GM18505 (cell line): ENCODE data around the gene PRPS1.
"Not testable (repeated sequence)": the region's sequence is repeated elsewhere in the genome, so short reads cannot be mapped to it uniquely, and the experiment has no call there.

Experiments
- ATAC-seq: cut with Tn5 transposase; IDR thresholded peaks from one replicate; pipeline ENCODE4 v1.9.1; 2021; ENCODE audit not compliant: unreplicated experiment
- POLR2A ChIP-seq: IDR thresholded peaks from 4 replicates; pipeline ENCODE4 v1.6.1; 2011; ENCODE audit warnings: borderline replicate concordance; ENCODE audit not compliant: insufficient read depth, insufficient read length; ENCODE audit errors: extremely low read depth

PRPS1 gene

GRCh38 chrX:107627838-107628661 is at the start of gene PRPS1:
PRPS1 (plus strand) TSS chrX:107628510; CDS start chrX:107628629, 119 bp downstream.
- peak; percentile 64 for TF ChIP-seq POLR2A
- ATAC-seq, result peak; percentile 99

DNA sequence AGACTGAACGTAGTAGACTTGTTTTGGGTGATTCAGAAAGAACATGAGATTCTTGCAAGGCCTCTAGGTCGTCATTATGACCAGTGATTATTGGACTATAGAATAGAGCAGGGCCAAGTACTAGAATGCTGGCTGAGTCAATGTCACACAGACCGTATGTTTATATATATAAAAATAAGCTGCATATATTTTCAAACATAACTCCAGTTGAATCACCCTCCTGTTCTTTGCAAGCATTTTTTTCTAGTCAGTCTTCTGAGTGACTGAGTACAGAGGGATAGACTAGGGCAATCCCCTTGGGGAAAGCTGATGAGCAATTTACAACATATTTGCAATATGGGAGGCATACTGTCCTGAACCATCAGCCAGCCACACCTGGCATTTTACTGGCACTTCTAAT is 48.4 kb upstream of the PRPS1 start:
- no peak for ATAC-seq

DNA sequence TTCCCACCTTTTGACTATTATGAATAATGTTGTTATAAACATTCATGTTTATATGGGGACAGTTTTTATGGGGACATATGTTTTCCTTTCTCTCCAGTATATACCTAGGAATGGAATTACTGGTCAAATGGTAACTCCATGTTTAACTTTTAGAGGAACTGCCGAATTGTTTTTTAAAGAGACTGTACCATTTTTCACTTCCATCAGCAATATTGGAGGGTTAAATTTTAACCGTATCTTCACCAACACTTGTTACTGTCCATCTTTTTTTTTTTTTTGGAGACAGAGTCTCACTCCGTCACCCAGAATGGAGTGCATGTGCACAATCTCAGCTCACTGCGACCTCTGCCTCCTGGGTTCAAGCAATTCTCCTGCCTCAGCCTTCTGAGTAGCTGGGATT is 46.4 kb upstream of the PRPS1 start:
- TF ChIP-seq POLR2A, result no peak
- ATAC-seq, result no peak

More for the DNA sequence above, 48.4 kb upstream of the PRPS1 start:
- no peak for TF ChIP-seq POLR2A

GRCh38 chrX:107589243-107589642 is 39.1 kb upstream of the PRPS1 start:
- TF ChIP-seq POLR2A, result no peak

GRCh38 chrX:107596651-107597050 is 31.7 kb upstream of the PRPS1 start:
- no peak for ATAC-seq
- TF ChIP-seq POLR2A, result no peak

More at GRCh38 chrX:107589243-107589642, 39.1 kb upstream of the PRPS1 start:
- no peak for ATAC-seq

- ATAC-seq, result no peak
- no peak for TF ChIP-seq POLR2A
These were observed 31.0 kb upstream of the PRPS1 start for GRCh38 chrX:107597264-107597663.

DNA sequence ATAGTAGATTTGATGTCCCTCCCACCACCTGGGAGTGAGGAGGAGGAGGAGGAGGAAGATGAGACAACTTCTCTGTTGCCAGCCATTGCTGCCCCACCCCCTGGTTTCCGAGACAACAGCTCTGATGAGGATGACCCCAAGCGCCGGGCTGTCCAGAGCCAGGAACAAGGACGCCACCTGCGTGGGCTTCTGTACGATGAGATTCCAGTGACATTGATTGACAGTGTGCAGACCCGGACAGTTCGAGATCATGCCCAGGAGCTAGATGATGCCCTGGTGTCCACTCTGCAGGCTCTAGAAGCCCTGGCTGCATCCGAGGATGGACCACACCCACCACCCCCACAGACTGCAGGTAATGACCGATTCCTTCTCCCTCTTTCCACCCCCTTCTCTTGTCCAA is 30.5 kb upstream of the PRPS1 start:
- TF ChIP-seq POLR2A, result no peak
- ATAC-seq, result no peak

DNA sequence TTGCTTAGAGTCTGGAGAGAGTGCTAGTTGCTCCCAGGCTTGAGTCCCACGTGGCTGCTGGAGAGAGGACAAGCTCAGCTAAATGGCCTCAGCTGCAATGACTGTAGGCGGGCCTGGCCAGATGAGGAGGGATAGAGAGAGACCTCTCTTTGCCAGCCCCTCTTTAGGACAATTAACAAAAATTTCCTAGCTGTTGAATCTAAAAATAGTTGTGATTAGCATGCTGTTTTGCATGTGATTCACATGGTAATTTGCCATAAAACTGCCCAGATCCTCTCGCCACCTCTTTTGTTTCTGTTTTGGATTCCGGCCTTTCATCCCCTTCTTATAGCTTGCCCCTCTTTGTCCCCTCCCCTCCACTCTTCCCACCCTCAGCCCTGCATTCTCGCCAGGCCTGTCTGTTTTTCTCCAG is 28.9 kb upstream of the PRPS1 start:
- no peak for TF ChIP-seq POLR2A
- ATAC-seq, result no peak

- no peak for ATAC-seq
- TF ChIP-seq POLR2A, result no peak
These were observed 27.9 kb upstream of the PRPS1 start for GRCh38 chrX:107600366-107600765.

- no peak for ATAC-seq
- no peak for TF ChIP-seq POLR2A
These were observed 27.0 kb upstream of the PRPS1 start for GRCh38 chrX:107601326-107601725.

DNA sequence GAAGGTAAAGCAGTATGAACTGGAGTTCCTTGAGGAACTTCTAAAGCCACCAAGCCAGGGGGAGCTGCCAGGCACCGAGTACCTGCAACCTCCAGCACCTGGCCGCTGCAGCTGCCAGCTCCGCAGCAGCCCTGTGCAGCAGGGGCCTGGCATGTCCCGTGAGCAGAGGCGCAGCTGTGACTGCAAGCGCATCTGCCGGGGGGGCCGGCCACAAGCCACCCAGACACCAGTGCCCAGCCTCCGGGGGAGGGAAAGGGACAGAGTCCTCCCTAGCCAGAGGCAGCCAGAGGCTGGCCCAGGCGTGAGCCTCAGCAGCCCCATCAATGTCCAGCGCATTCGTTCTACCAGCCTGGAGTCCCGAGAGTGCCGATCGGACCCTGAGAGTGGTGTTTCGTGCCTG is 26.6 kb upstream of the PRPS1 start:
- ATAC-seq, result no peak
- no peak for TF ChIP-seq POLR2A

GRCh38 chrX:107602694-107603239 is 25.5 kb upstream of the PRPS1 start:
- no peak for ATAC-seq
- no peak for TF ChIP-seq POLR2A

- no peak for ATAC-seq
- no peak for TF ChIP-seq POLR2A
These were observed 24.7 kb upstream of the PRPS1 start for GRCh38 chrX:107603429-107604159.

DNA sequence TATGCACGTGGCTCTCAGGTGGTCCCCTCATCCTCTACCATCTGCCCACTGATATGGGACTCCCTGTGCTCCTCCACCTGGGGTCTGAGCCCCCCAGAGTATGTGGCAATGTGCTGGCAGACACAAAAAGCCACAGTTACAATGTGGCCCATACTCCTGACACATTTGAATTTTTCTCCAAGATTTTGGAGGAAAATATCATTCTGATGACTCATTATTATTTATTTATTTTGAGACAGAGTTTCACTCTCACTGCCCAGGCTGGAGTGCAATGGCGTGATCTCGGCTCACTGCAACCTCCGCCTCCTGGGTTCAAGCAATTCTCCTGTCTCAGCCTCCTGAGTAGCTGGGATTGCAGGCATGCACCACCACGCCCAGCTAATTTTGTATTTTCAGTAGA is 19.2 kb upstream of the PRPS1 start:
- ATAC-seq, result not testable (repeated sequence)

DNA sequence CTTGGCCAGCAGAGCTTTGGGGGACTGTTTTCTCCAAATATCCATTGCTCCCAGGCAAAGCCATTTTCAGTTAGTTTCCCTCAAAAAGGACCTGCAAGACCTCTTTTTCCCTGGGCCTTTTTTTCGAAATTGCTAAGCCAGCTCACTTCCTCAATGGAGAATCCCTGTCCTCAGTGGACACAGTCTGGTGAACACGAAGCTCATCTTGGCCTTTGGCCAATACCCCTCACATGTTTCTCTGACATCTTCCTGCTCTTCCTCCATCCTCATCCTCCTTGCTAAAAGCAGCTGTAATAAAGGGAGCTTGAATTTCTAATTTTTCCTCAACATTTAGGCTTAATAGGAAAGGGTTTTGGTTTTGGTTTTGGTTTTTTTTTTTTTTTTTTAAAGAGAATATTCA is 17.6 kb upstream of the PRPS1 start:
- no peak for ATAC-seq
- TF ChIP-seq POLR2A, result no peak

DNA sequence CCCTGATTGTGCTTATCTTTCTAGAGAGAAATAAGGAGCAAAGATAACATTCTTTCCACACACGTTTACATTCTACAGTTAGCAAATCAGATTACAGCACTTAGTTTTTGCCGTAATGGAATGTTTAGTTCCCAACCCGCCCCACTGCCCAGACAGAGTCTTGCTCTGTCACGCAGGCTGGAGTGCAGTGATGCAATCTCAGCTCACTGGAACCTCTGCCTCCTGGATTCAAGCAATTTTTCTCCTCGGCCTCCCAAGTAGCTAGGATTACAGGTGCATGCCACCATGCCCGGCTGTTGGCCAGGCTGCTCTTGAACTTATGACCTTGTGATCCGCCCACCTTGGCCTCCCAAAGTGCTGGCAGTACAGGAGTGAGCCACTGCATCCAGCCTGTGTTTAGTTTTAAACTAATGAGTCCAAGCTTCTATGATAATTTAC is 8.4 kb upstream of the PRPS1 start:
- ATAC-seq, result no peak
- TF ChIP-seq POLR2A, result no peak
